WTC11 (cell line): ENCODE results near the gene ZNF592. TPM values are rescaled to one million over a fixed set of nuclear protein-coding genes. Genes with fewer than 3 reads are reported as not detected.

Experiments
- ATAC-seq: fragments of 200-7000 bp; cut with Tn5 transposase; 2 replicates; pipeline ENCODE4 v1.10.0; 2021; ENCODE audit warnings: mild to moderate bottlenecking, moderate library complexity
- CTCF ChIA-PET: fragments of 300-600 bp; sonication (Branson Sonifier 250); formaldehyde crosslinking; loops from one replicate; lab custom pipeline; 2021; ENCODE audit warnings: antibody characterized with exemption; lab: Charles Lee
- POLR2A ChIA-PET: fragments of 350-600 bp; sonication (Branson Sonifier 250); formaldehyde crosslinking; loops from one replicate; lab custom pipeline; 2021; ENCODE audit warnings: antibody characterized with exemption; lab: Charles Lee
- DNase-seq: peaks from one replicate; pipeline ENCODE4 v3.0.0; 2021; ENCODE audit warnings: low spot score
- H3K27ac Mint-ChIP-seq: 2 replicates; pipeline ENCODE4 v1.8.0; 2021; ENCODE audit warnings: mixed read lengths
- H3K27me3 Mint-ChIP-seq: 2 replicates; pipeline ENCODE4 v1.8.0; 2021; ENCODE audit warnings: low read depth, mild to moderate bottlenecking, moderate library complexity, mixed read lengths
- H3K36me3 Mint-ChIP-seq: 2 replicates; pipeline ENCODE4 v1.8.0; 2021; ENCODE audit warnings: mixed read lengths
- H3K4me1 Mint-ChIP-seq: 2 replicates; pipeline ENCODE4 v1.8.0; 2022; ENCODE audit warnings: mixed read lengths
- H3K4me3 Mint-ChIP-seq: 2 replicates; pipeline ENCODE4 v1.8.0; 2021; ENCODE audit warnings: mild to moderate bottlenecking, moderate library complexity, mixed read lengths
- H3K9me3 Mint-ChIP-seq: 2 replicates; pipeline ENCODE4 v1.8.0; 2021; ENCODE audit warnings: mixed read lengths
- ATF1 ChIP-seq: sonication (generic); formaldehyde crosslinking; IDR thresholded peaks from 2 replicates; pipeline ENCODE4 v1.8.1; 2023; ENCODE audit warnings: mild to moderate bottlenecking, moderate library complexity, missing genetic modification reagents
- ATF2 ChIP-seq: sonication (generic); formaldehyde crosslinking; IDR thresholded peaks from 2 replicates; pipeline ENCODE4 v1.8.1; 2022; ENCODE audit warnings: low read depth, missing genetic modification reagents, borderline replicate concordance
- ATF6 ChIP-seq: sonication (generic); formaldehyde crosslinking; IDR thresholded peaks from 2 replicates; pipeline ENCODE4 v1.8.1; 2023; ENCODE audit warnings: mild to moderate bottlenecking, missing genetic modification reagents
- CREB1 ChIP-seq: sonication (generic); formaldehyde crosslinking; IDR thresholded peaks from 2 replicates; pipeline ENCODE4 v1.8.0; 2023; ENCODE audit warnings: mild to moderate bottlenecking, missing genetic modification reagents
- ELF4 ChIP-seq: sonication (generic); formaldehyde crosslinking; IDR thresholded peaks from 2 replicates; pipeline ENCODE4 v1.8.1; 2022; ENCODE audit warnings: low read depth, mild to moderate bottlenecking, moderate library complexity, missing genetic modification reagents
- NR1H2 ChIP-seq: sonication (generic); formaldehyde crosslinking; IDR thresholded peaks from 2 replicates; pipeline ENCODE4 v1.9.0; 2021; ENCODE audit warnings: mild to moderate bottlenecking, moderate library complexity, missing genetic modification reagents
- STAT6 ChIP-seq: sonication (generic); formaldehyde crosslinking; conservative IDR thresholded peaks from 2 replicates; pipeline ENCODE4 v1.8.1; 2023; ENCODE audit warnings: mild to moderate bottlenecking, low read depth, missing genetic modification reagents, moderate library complexity
- USF1 ChIP-seq: sonication (generic); formaldehyde crosslinking; IDR thresholded peaks from 2 replicates; pipeline ENCODE4 v1.8.0; 2022; ENCODE audit warnings: mild to moderate bottlenecking, missing genetic modification reagents
- ZBTB43 ChIP-seq: sonication (generic); formaldehyde crosslinking; IDR thresholded peaks from 2 replicates; pipeline ENCODE4 v1.8.1; 2023; ENCODE audit warnings: mild to moderate bottlenecking, missing genetic modification reagents
- ZNF138 ChIP-seq: sonication (generic); formaldehyde crosslinking; conservative IDR thresholded peaks from 2 replicates; pipeline ENCODE4 v1.8.1; 2022; ENCODE audit warnings: mild to moderate bottlenecking, moderate library complexity, missing genetic modification reagents
- ZNF219 ChIP-seq: sonication (generic); formaldehyde crosslinking; IDR thresholded peaks from 2 replicates; pipeline ENCODE4 v1.8.0; 2023; ENCODE audit warnings: missing genetic modification reagents, mild to moderate bottlenecking, borderline replicate concordance
- ZNF317 ChIP-seq: sonication (generic); formaldehyde crosslinking; IDR thresholded peaks from 2 replicates; pipeline ENCODE4 v1.8.1; 2023; ENCODE audit warnings: low read depth, mild to moderate bottlenecking, moderate library complexity, missing genetic modification reagents, borderline replicate concordance
- ZNF396 ChIP-seq: fragments of 250-450 bp; sonication (Bioruptor Pico); IDR thresholded peaks from 2 replicates; pipeline ENCODE4 v1.8.0; 2021; ENCODE audit warnings: mild to moderate bottlenecking, moderate library complexity, borderline replicate concordance
- ZNF425 ChIP-seq: fragments of 250-450 bp; sonication (Bioruptor Pico); conservative IDR thresholded peaks from 2 replicates; pipeline ENCODE4 v1.9.0; 2021; ENCODE audit warnings: mild to moderate bottlenecking
- ZNF512 ChIP-seq: sonication (generic); formaldehyde crosslinking; IDR thresholded peaks from 2 replicates; pipeline ENCODE4 v1.8.1; 2022; ENCODE audit warnings: missing genetic modification reagents, borderline replicate concordance
- ZNF532 ChIP-seq: fragments of 250-450 bp; sonication (Bioruptor Pico); IDR thresholded peaks from 2 replicates; pipeline ENCODE4 v1.9.0; 2021; ENCODE audit warnings: mild to moderate bottlenecking, borderline replicate concordance
- ZSCAN18 ChIP-seq: fragments of 250-450 bp; sonication (Bioruptor Pico); IDR thresholded peaks from 2 replicates; pipeline ENCODE4 v2.1.2; 2022; ENCODE audit warnings: mild to moderate bottlenecking, moderate library complexity
- total RNA-seq: library from RNA; stranded (reverse); gene quantifications from 3 replicates; pipeline ENCODE4 v1.2.3, GENCODE V29; 2021

ZNF592 gene
- total RNA-seq, 1 experiment from 2014 or later = 28.0 TPM

- DNase-seq (no peak), ATAC-seq (peak; percentile 5)
- H3K9me3 Mint-ChIP-seq = no peaks in the 10 kb centered on the region
- peaks cover 12% of the 10 kb centered on the region for H3K36me3 Mint-ChIP-seq
- peaks cover 25% of the 10 kb centered on the region for H3K4me1 Mint-ChIP-seq
- CTCF ChIA-PET = interaction anchor here (0.7 to 2.8 kb wide), 10 partner anchors 9 to 213 kb away, joined by 3 to 16 read pairs (median 4); partner anchors contain the start of gene WDR73
- H3K27ac Mint-ChIP-seq = peak overlapping the region; percentile 97
- H3K27me3 Mint-ChIP-seq = no peaks in the 10 kb centered on the region
- H3K4me3 Mint-ChIP-seq = peak overlapping the region; percentile 91
- POLR2A ChIA-PET = interaction anchor here (0.5 to 2.9 kb wide), 10 partner anchors 19 to 321 kb away, joined by 3 to 31 read pairs (median 5); partner anchors contain the start of gene WDR73
- no peak for TF ChIP-seq ATF6 (CRISPR knock-in tag)
- TF ChIP-seq ELF4 (CRISPR knock-in tag) = no peak
- no peak for TF ChIP-seq ZNF138
- TF ChIP-seq STAT6 = no peak
- TF ChIP-seq ZNF396 (CRISPR knock-in tag) = no peak
- TF ChIP-seq USF1 = no peak
- no peak for TF ChIP-seq ZBTB43 (CRISPR knock-in tag)
- TF ChIP-seq ZNF532 (CRISPR knock-in tag) = no peak
- no peak for TF ChIP-seq ATF2
- TF ChIP-seq ZNF425 (CRISPR knock-in tag) = no peak
- TF ChIP-seq ZNF512 (CRISPR knock-in tag) = no peak
- no peak for TF ChIP-seq ZNF219 (CRISPR knock-in tag)
- no peak for TF ChIP-seq ZNF317 (CRISPR knock-in tag)
- TF ChIP-seq ZSCAN18 (CRISPR knock-in tag) = no peak
- TF ChIP-seq ATF1 (CRISPR knock-in tag) = no peak
- TF ChIP-seq NR1H2 (CRISPR knock-in tag) = no peak
- no peak for TF ChIP-seq CREB1 (CRISPR knock-in tag)
Measured at GRCh38 chr15:84715441-84716035, 32.9 kb upstream of the ZNF592 start.
